HG03442 (cell line): ENCODE measurements around the gene MAP3K10.
"Not testable (repeated sequence)": the region's sequence is repeated elsewhere in the genome, so short reads cannot be mapped to it uniquely, and the experiment has no call there.

ENCODE experiments used
- ATAC-seq: cut with Tn5 transposase; IDR thresholded peaks from one replicate; pipeline ENCODE4 v1.9.1; 2021; ENCODE audit warnings: mild to moderate bottlenecking, moderate library complexity; ENCODE audit not compliant: unreplicated experiment

The MAP3K10 gene

DNA sequence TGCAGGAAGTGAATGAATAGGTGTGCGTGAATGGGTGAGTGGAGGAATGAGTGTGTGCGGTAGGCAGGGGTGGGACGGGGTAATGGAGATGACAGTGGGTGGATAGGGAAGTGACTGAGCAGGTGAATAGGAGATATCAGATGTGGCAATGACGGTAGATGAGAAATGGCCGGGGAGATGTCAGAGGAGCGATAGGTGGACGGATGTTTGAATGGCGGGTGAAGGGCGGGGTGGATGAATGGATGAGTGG is 25.5 kb downstream of the MAP3K10 start:
- ATAC-seq = no peak

DNA sequence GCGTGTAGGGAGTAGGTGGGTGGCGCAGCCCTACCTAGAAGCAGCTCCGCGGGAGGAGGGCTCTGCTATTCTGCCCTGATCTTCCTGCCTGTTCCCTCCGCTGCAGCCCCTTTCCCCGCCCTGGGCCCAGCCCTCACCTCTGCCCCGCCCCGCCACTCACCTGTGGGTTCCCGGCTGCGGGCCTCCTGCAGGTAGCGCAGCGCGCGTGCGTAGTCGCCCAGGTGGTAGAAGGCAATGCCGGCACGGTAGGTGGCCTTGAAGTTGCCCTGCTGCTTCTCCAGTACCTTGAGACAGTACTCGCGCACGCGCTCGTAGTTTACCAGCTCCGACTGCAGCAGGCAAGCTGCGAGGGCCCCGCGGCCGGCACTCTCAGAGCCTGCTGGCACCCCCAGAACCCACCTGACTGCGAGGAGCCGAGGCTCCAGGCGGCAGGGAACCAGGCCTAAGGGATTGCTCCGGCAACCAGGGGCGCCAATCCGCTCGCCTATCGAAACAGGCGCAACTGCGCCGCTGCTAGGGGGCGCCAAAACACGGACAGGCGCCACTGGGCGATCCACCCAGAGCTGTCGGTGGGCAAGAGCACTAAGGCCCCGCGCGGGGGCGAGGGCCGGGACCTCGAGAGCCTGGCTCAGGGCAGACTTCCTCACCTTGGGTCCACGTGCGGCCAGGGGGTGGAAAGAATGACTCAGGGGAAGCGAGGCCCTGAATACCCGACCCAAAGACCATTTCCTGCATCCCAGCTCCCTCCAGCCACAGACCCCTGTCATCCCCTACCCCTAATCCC is 26.0 kb downstream of the MAP3K10 start:
- ATAC-seq = no peak

DNA sequence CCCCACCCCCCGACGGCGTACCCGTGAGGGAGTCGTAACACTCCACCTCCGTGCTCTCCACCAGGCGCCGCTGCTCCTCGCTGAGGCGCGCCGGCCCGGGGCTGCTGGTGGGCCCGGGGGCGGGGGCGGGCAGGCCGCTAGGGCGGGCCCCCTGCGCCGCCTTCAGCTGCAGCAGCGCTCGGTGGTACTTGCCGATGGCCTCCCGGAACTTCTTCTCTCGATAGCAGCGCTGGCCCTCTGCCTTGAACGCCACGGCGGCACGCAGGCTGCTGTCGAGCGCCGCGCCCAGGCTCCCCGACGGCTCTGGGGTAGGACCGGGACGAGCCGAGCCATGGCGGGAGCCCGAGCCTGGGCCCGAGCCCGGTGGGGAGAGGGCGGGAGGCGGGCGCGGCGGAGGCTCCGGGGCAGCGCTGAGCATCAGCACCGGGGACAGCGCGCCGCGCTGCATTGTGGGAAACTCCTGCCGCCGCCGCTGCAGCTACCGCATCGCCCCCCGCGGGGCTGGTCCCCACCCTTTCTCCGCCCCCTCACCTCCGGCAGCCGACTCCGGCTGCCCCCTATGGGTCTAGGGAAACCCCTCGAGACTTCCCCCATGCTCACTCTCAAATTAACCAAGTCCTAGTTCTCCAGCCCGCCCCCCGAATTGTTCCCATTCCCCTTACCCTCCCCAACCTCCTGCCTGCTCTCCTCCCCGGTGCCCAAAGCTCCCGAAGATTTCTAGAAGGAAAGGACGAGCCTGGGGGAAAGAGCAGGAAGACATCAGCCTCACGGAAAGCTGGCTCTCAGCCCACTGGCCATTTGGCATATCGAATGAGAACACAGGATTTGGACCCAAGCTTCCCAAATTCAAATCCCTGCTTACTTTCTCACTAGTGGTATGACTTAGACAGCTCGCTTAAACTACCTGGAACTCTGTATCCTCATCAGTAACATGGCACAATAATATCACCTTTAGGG is 27.0 kb downstream of the MAP3K10 start, which contains the start of gene TTC9B:
TSS of gene TTC9B (minus strand) at position 451 of the 957 bp plus-strand sequence. CDS start at position 448, 3 bp downstream.
- ATAC-seq = no peak

DNA sequence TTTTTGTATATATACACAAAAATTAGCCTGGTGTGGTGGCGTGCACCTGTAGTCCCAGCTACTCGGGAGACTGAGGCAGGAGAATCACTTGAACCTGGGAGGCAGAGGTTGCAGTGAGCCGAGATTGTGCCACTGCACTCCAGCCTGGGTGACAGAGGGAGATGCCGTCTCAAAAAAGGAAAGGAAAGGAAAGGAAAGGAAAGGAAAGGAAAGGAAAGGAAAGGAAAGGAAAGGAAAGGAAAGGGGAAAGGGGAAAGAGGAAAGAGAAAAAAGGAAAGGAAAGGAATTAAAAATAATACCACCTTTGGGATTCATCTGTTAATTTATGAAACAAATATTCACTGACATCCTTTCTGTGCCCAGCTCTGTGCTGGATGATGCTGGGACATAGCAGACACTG is 27.8 kb downstream of the MAP3K10 start:
- not testable (repeated sequence) for ATAC-seq

DNA sequence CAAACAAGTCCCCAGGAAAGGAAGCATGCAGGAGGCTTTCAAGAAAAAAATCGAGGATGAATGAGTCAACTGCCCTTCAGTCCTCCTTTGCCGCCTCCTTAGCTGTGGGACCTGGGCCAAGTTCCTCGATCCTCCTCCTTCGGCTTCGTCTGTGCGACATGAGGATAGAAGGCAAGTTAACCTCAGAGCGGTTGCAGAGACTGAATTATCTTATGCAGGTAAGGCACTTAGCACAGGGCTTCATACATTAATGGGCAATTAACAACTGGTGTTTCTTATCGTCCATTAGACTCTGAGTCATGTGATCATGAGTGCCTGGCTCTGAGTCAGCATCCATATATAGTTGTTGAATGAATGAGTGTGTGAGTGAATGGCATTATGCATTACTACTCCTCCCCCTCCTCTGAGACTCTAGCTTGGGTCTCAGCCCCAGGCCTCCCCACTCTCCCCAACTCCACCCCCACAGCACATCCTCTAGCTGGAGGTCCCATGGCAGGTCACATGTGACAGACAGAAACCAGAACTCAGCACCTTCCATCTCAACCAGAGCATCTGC is 28.6 kb downstream of the MAP3K10 start:
- no peak for ATAC-seq

DNA sequence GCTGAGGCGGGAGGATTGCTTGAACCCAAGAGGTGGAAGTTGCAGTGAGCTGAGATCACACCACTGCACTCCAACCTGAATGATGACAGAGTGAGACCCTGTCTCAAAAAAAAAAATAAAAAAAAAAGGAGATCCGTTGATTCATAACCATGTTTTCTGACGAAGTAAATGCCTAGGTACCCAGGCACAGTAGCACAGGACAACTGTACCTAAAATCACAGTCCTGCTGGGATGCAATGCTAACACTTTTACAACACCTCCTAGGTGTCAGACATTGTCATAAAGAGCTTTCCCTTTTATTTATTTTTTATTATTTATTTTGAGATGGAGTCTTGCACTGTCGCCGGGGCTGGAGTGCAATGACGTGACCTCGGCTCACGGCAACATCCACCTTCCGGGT is 29.4 kb downstream of the MAP3K10 start:
- no peak for ATAC-seq

DNA sequence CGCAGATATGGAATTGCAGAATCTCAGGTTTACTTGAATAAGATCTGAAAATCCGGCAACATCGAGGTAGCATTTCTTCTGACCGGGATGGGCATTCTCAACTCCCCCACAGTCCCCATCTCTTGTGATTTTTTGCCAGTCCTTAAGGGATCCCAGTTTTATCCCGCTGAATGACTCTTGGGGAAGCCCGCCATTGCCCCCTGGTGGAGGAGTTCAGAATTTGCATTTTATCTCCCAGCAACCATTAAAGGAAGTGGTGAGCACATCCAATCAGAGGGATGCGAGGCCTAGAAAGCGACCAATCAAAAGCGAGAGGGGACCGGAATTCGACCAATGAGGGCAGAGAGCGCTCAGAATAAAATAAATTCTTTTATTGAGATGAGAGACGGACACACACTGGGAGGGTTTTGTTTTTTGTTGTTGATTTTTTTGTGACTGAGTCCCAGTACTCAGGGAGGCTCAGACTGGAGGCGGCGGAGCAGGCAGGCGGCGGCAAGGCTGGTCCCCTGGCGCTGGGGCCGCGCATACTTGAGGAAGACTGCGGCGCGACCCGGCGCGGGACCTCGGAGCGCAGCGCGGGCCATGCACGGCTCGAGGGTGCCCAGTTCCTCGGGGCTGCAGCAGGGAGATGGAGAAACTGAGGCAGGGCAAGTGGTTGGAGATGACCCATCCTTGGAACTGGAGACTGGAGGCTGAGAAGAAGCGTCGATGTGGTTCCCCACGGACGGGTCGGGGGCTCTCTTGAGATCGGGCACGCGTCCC is 30.8 kb downstream of the MAP3K10 start:
- ATAC-seq = no peak

DNA sequence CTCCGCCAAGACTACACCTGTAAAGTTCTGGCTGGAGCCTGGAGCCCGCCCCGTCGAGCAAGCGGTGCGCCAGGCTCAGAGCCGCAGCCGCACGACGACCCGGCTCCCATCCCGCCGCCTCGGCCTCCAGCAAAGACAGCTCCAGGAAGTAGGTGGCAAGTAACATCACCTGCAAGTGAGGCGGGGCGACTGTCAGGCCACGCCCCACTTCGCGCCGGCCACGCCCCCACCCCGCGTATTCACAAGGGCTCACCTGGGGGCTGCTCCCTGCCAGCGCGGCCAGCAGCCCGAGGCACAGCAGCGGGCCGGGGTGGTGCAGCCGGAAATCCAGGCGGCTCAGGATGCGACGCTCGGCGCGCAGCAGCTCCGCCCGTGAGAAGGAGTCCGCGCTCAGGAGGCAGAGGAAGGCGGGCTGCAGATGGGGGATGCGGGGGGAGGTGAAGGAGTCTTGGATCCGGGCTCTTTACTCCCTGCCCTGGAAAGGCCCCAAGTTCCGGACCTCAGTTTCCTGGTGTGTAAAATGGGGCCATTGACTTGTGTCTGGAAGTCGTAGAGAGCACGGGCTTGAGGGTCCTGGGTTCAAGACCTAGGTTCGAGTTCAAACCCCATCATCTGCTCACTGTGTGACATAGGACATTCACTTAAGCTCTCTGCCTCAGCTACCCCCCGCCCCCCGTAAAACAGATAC is 32.1 kb downstream of the MAP3K10 start:
- ATAC-seq = no peak

DNA sequence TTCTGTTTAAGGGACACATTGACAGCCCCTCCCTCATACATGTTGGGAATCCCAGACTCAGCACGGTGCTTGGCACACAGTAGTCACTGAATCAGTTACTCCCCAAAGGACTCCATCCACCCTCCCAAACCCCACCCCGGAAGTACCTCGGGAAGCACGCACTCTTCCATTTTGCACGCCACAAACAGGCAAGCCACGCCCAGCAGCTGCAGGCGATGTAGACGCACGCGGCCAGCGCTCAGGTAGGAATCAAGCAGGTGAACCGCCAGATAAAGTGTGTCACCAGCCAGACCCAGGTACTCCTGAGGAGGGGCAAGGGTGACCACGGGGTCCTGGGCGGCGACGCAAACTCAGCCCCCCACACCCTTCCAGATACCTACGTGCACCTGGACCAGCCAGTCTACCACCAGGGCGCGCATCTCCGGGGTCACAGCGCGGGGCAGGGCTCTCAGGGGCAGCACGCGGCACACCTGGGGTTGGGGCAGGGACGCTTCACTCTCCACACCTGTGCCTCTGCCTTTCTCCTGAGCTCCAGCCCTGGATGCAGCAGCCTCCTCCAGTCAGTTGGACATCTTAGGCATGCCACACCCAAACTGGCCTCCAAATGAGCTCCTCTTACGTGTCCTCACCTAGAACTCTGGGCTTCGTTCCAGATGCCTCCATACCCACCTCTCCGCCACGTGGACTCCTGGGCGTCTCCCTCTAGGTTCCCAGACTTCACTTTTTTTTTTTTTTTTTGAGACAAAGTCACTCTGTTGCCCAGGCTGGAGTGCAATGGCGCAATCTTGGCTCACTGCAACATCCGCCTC is 33.3 kb downstream of the MAP3K10 start:
- ATAC-seq = no peak

DNA sequence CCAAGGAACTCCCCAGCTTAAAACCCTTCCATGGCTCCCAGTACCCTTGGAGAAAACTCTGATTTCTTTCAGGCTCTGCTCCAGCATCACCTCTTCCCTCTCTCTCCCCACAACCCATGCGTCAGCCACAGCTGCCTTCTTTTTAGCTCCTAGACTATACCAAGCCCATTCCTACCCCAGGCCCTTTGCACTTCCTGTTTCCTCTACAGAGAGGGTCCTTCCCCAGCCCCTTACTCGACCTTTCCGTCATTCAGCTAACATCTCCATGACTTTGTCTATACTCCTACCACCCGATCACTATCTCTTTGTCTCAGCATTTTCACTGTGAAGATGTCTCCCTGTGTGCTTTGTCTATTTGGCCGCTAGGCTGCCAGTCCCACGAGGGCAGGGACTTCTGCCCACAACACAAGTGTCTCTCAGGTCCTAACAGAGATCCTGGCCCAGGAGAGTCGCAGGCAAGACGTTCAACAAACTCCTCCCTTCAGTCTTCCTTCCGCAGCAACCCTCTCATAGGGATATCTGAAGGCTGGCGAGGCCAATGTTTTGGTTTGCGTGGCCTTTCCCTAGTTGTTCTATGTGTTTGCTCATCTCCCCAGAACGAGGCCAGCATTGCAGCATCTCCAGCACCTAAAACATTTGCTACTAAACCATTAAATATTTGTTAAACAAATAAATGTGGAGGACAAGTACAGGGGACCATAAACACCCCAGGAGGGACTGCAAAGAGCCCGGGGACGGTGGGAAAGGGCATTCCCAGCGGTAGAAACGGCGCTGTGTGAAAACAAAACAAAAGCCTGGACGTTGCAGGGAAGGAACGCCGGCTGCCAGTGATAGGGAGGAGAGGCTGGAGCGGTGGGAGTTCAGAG is 34.4 kb downstream of the MAP3K10 start:
- no peak for ATAC-seq

DNA sequence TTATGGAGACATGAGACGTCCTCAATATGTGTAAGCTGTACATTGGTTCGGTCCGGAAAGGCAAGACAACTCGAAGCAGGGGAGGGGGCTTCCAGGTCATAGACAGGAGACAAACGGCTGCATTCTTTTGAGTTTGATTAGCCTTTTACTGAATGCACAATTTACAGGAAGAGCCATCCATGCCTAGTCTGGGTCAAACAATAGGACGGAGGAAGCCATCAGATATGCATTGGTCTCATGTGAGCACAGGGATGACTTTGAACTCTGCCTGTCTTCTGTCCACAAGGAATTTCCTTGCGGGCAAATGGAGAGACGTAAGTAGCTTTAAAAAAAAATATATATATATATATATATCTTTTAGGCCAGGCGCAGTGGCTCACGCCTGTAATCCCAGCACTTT is 37.1 kb downstream of the MAP3K10 start:
- ATAC-seq = no peak

DNA sequence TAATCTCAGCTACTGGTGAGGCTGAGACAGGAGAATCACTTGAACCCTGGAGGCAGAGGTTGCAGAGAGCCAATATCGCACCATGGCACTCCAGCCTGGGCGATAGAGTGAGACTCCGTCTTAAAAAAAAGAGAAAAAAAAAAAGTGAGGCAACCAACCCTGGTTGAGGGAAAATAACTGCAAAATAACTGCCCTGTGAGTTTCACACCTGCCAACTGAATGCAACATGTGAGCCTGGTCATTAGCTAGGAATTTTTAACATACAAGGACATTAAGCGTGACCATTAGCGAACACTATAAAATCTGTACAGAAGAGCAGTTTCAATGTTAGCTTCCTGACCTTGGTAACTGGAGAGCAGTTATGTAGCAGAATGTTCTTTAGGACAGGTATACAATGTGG is 37.6 kb downstream of the MAP3K10 start:
- no peak for ATAC-seq

DNA sequence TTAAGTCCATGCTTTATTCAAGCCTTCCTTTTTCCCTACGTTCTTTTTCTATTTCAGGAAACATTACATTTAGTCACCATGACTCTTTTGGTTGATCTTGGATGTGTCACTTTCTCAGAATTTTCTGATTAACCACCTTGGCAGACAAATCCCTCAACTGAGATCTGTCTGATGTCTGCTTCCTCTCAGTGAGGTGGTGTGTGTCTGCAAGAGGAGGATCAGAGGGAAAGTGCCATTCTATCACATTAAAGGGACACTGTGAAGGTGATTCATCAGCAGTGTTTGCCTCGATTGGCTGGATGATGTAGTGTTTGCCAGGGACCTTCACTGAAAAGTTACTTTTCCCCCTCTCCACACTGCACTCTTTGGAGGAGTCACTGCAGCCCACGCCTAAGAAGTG is 38.3 kb downstream of the MAP3K10 start:
- no peak for ATAC-seq

DNA sequence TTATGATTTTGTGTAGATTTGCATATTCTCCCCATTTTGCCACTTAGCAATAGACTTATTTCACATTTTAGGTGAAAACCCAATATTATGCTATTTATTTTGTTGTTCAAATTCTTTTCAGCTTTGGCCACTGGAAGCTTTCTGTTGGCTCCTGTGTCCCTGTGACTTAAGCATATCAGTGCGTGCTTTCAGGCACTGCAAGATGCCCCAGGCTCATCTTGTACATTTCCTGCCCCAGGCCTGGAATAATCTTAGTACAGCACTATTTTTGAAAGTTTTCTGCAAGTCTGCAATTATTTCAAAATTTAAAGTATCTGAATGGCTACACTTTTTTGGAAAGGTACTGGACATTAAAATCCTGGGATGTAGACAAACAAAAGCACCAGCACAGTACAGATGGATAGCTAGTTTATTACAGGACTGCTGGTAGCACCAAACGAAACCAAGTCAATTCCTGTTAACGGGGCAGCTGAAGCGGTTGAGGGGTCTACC is 38.7 kb downstream of the MAP3K10 start:
- ATAC-seq = no peak

DNA sequence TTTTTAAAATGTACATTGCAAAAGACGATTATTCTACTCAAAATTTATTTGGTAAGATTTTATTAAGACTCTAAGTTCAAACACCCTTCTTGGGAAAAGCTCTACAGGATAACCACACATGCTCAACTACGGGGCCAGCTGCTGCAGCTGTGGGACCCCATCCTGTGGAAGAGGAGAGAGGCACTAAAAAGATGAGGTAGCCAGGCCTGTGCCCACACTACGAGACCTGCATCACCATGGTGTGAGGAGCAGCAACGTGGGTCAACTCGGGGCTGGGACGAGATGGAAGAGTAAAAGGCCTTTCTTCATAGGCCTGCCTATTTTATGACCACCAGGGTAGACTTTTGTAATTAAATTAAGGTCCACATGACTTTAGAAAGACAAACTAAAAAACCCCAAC is 39.8 kb downstream of the MAP3K10 start:
- no peak for ATAC-seq

DNA sequence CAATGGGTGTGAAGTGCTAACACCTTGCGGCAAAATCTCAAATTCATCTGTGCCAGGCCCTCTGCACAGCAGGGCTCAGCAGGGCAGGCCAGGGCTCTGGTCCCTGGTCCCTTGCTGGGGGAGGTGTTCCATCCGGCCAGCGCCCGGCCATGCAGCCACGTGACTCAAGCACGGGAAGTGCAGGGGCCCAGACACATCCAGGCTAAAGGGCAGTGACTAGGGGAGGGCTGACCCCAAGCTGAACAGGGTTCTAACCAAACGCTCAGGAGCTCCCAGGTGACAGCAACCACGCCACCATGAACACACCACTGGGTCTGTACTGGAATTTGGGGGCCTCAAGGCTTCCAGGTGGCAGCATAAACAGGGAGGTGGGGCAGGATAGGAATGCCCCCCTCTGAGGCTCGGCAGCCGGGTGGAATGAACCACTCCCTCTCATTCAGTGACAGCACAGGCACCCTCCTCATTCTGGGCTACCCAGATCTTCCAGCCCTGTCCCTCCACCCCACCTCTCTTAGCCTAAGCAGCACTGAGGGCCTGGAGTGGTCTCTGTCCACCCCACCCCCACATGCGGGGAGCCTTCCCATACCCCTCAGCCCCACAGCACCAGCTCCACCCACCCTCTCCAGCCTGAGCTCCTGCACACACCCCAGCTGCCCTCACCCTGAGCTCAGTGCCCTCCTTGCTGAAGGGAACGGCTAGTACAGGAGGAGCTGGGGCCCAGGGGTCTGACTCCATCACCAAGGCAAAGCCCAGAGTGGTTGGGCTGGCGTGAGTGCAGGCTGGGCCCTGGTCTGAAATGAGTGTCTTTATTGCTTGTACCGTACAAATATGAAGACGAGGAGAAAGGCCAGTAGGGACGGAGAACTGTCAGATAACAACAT is 40.6 kb downstream of the MAP3K10 start:
- ATAC-seq = no peak

DNA sequence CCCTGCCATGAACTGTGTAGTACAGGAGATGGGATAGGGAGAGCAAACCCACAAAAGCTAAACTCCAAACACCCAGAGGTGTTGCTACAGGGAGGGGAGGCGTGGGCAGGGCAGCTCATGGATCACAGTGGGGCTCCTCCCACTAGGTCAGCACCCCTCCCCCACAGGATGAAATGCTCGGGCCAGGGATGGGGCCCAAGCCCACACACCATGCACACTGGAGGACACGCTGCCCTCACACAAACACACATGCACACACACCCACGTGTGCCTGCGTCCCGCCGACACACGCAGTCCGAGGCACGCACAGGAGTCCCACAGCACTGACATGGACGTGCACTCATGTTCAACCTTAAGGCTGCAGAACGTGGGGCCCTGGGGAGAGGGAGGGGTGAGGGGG is 41.3 kb downstream of the MAP3K10 start:
- ATAC-seq = no peak
